HCT116 (cell line): ENCODE results near the gene HPF1. TPM values are rescaled to one million over a fixed set of nuclear protein-coding genes. Genes with fewer than 3 reads are reported as not detected.

Experiments
- ATAC-seq: fragments of 200-7000 bp; cut with Tn5 transposase; 2 replicates; pipeline ENCODE4 v1.9.1; 2020; ENCODE audit warnings: mild to moderate bottlenecking, moderate library complexity
- BruUV-seq: library from RNA; stranded (reverse); fragments of 400-500 nt; replicated peaks from 2 replicates; lab custom pipeline; 2021; lab: Mats Ljungman, UMichigan
- CTCF ChIA-PET: fragments of 300-600 bp; sonication (Branson Sonifier 250); formaldehyde crosslinking; loops from one replicate; lab custom pipeline; 2021; ENCODE audit warnings: antibody characterized with exemption; lab: Charles Lee
- POLR2A ChIA-PET: fragments of 300-600, 350-600 bp; sonication (Branson Sonifier 250); formaldehyde crosslinking; loops from one replicate; lab custom pipeline; 2021; ENCODE audit warnings: antibody characterized with exemption; lab: Charles Lee
- RAD21 ChIA-PET, 2 experiments: fragments of 300-600 bp; sonication (Branson Sonifier 250); formaldehyde crosslinking; loops; one replicate each; lab custom pipeline; 2023; ENCODE audit warnings: low total read pairs in 2 of 2; ENCODE audit not compliant: uncharacterized antibody in 2 of 2, unreplicated experiment in 2 of 2, low non-redundant PET in 1 of 2; lab: Charles Lee
- DNase-seq: peaks from one replicate; pipeline ENCODE4 v3.0.0-alpha.2; 2010; ENCODE audit warnings: low read depth, low spot score
- H2AFZ ChIP-seq: fragments of 200-600 bp; shearing (Covaris generic), sonication (generic); 2 replicates; pipeline ENCODE4 v1.6.1; 2017; ENCODE audit warnings: low read depth, mixed run types, mixed read lengths, antibody characterized with exemption, low read length; ENCODE audit not compliant: poor library complexity, severe bottlenecking
- H3K27ac ChIP-seq: 2 replicates; pipeline ENCODE4 v1.5.1; 2012; ENCODE audit warnings: low read depth, low read length
- H3K27me3 ChIP-seq: fragments of 200-600 bp; sonication (generic); 2 replicates; pipeline ENCODE4 v1.6.1; 2016; ENCODE audit warnings: mixed run types, low read length, mixed read lengths; ENCODE audit not compliant: insufficient read depth
- H3K36me3 ChIP-seq, 2 experiments: fragments of 200-500 bp in 1 of 2; fragments of 200-600 bp in 1 of 2; sonication (Bioruptor generic) in 1 of 2; sonication (generic) in 1 of 2; 2 replicates each; pipeline versions ENCODE4 v1.5.1 to v1.6.1; 2014 to 2016; ENCODE audit warnings: low read length in 2 of 2, inconsistent platforms in 1 of 2, mixed read lengths in 1 of 2, mixed run types in 1 of 2; ENCODE audit not compliant: insufficient read depth in 2 of 2, control insufficient read depth in 1 of 2
- H3K4me1 ChIP-seq, 2 experiments: fragments of 200-600 bp in 1 of 2; sonication (generic) in 1 of 2; 2 replicates each; pipeline versions ENCODE4 v1.5.1 to v1.6.1; 2012 to 2017; ENCODE audit warnings: low read length in 2 of 2, inconsistent platforms in 1 of 2, mild to moderate bottlenecking in 1 of 2, mixed read lengths in 1 of 2, mixed run types in 1 of 2, moderate library complexity in 1 of 2; ENCODE audit not compliant: insufficient read depth in 2 of 2, control insufficient read depth in 1 of 2
- H3K4me2 ChIP-seq: fragments of 200-600 bp; sonication (generic); 2 replicates; pipeline ENCODE4 v1.6.1; 2017; ENCODE audit warnings: mixed run types, low read length, mixed read lengths
- H3K4me3 ChIP-seq, 2 experiments: fragments of 200-600 bp in 1 of 2; sonication (generic) in 1 of 2; replicated peaks in 1 of 2; 2 replicates each; pipeline ENCODE4 v1.5.1; 2011 to 2016; ENCODE audit warnings: low read length in 2 of 2, control low read depth in 1 of 2, low read depth in 1 of 2, mild to moderate bottlenecking in 1 of 2, mixed read lengths in 1 of 2, mixed run types in 1 of 2
- H3K79me2 ChIP-seq: fragments of 200-600 bp; sonication (generic); 2 replicates; pipeline ENCODE4 v1.6.1; 2017; ENCODE audit warnings: mild to moderate bottlenecking, mixed run types, low read length, moderate library complexity, mixed read lengths; ENCODE audit not compliant: insufficient read depth
- H3K9ac ChIP-seq: fragments of 200-600 bp; sonication (generic); 2 replicates; pipeline ENCODE4 v1.6.1; 2016; ENCODE audit warnings: low read length, mixed read lengths
- H3K9me2 ChIP-seq: fragments of 200-600 bp; sonication (generic), shearing (Covaris generic); 2 replicates; pipeline ENCODE4 v1.6.1; 2017; ENCODE audit warnings: mixed run types, mild to moderate bottlenecking, moderate library complexity; ENCODE audit not compliant: insufficient read depth
- H3K9me3 ChIP-seq, 2 experiments: fragments of 200-500 bp in 1 of 2; fragments of 200-600 bp in 1 of 2; sonication (Bioruptor generic) in 1 of 2; sonication (generic) in 1 of 2; 2 replicates each; pipeline ENCODE4 v1.6.1; 2014 to 2017; ENCODE audit warnings: low read length in 2 of 2, mixed read lengths in 2 of 2, inconsistent platforms in 1 of 2, low read depth in 1 of 2, mild to moderate bottlenecking in 1 of 2, mixed run types in 1 of 2, moderate library complexity in 1 of 2; ENCODE audit not compliant: control insufficient read depth in 1 of 2, insufficient read depth in 1 of 2
- H4K20me1 ChIP-seq: fragments of 200-600 bp; sonication (generic), shearing (Covaris generic); 2 replicates; pipeline ENCODE4 v1.6.1; 2017; ENCODE audit warnings: mixed run types, mild to moderate bottlenecking, moderate library complexity; ENCODE audit not compliant: insufficient read depth
- CTCF ChIP-seq, 3 experiments: fragments of 200-600 bp in 1 of 3; sonication (generic) in 1 of 3; IDR thresholded peaks in 2 of 3; conservative IDR thresholded peaks in 1 of 3; 2 replicates each; pipeline ENCODE4 v1.5.1; 2012 to 2017; ENCODE audit warnings: low read depth in 2 of 3, low read length in 2 of 3, antibody characterized with exemption in 1 of 3, borderline replicate concordance in 1 of 3, control low read depth in 1 of 3, mild to moderate bottlenecking in 1 of 3, mixed read lengths in 1 of 3, mixed run types in 1 of 3, moderate library complexity in 1 of 3; ENCODE audit not compliant: insufficient read depth in 1 of 3
- ELF1 ChIP-seq: IDR thresholded peaks from 2 replicates; pipeline ENCODE4 v1.6.1; 2012; ENCODE audit warnings: low read depth, borderline replicate concordance
- FOSL1 ChIP-seq: IDR thresholded peaks from 2 replicates; pipeline ENCODE4 v1.6.1; 2012; ENCODE audit warnings: low read depth
- SRF ChIP-seq: IDR thresholded peaks from 2 replicates; pipeline ENCODE4 v1.6.1; 2012; ENCODE audit warnings: low read depth
- TCF7L2 ChIP-seq: IDR thresholded peaks from 2 replicates; pipeline ENCODE4 v1.7.0; 2011; ENCODE audit warnings: borderline replicate concordance, inconsistent platforms; ENCODE audit not compliant: insufficient read depth, insufficient read length; ENCODE audit errors: extremely low read depth
- ZBTB33 ChIP-seq: IDR thresholded peaks from 2 replicates; pipeline ENCODE4 v1.6.1; 2011; ENCODE audit warnings: mild to moderate bottlenecking, low read length, moderate library complexity; ENCODE audit not compliant: insufficient replicate concordance; ENCODE audit errors: extremely low read depth
- ZFX ChIP-seq: fragments of 450-650 bp; IDR thresholded peaks from 2 replicates; pipeline ENCODE4 v1.6.1; 2017
- intact Hi-C: fragments of 100-400 bp; cut with micrococcal nuclease; formaldehyde crosslinking; loops from 2 replicates; pipeline ENCODE4 v1.10.0; 2022
- total RNA-seq: library from RNA; stranded (reverse); gene quantifications from one replicate; pipeline ENCODE4 v1.2.1, GENCODE V29; 2021; ENCODE audit not compliant: unreplicated experiment

HPF1 gene
- total RNA-seq, 1 experiment from 2014 or later: 32.6 TPM

GRCh38 chr4:169774466-169775445 is 17.0 kb upstream of the HPF1 start:
- no peaks in the 10 kb centered on the region for H3K79me2 ChIP-seq
- TF ChIP-seq CTCF (IDR thresholded peaks at IDR 0.05 in 2 of 3, conservative IDR thresholded peaks at IDR 0.05 in 1 of 3; ENCODE audit: borderline replicate concordance in 1 of 3, insufficient read depth in 1 of 3, low read depth in 2 of 3, low read length in 2 of 3): no peak
- no peak for TF ChIP-seq FOSL1
- no peak for TF ChIP-seq ZFX
- no peak for TF ChIP-seq ZBTB33
- TF ChIP-seq SRF: no peak
- TF ChIP-seq ELF1: no peak
- no peak for TF ChIP-seq TCF7L2
- ChIA-PET RAD21 (no interaction called here), CTCF (no interaction called here), POLR2A (no interaction called here)
- H3K9me3 ChIP-seq: no peaks in the 10 kb centered on the region
- ATAC-seq: no peak
- H3K4me2 ChIP-seq: no peak overlapping the region
- no peaks in the 10 kb centered on the region for H3K36me3 ChIP-seq
- intact Hi-C loops: no loop called here
- no peaks in the 10 kb centered on the region for H3K4me1 ChIP-seq
- H3K9ac ChIP-seq: no peak overlapping the region
- no peak overlapping the region for H2AFZ ChIP-seq
- no peaks in the 10 kb centered on the region for H3K27me3 ChIP-seq
- no peaks in the 10 kb centered on the region for H3K9me2 ChIP-seq
- BruUV-seq: no TSS peak
- no peaks in the 10 kb centered on the region for H4K20me1 ChIP-seq
- H3K4me3 ChIP-seq: no peak overlapping the region
- no peak for DNase-seq
- H3K27ac ChIP-seq: no peak overlapping the region
